ENCODE data around the gene CCDC34. TPM values are rescaled to one million over a fixed set of nuclear protein-coding genes. Genes with fewer than 3 reads are reported as not detected.

Gene CCDC34, protein sequence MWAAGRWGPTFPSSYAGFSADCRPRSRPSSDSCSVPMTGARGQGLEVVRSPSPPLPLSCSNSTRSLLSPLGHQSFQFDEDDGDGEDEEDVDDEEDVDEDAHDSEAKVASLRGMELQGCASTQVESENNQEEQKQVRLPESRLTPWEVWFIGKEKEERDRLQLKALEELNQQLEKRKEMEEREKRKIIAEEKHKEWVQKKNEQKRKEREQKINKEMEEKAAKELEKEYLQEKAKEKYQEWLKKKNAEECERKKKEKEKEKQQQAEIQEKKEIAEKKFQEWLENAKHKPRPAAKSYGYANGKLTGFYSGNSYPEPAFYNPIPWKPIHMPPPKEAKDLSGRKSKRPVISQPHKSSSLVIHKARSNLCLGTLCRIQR
- total RNA-seq (2012; rRNA removed) (2.5 and 3.9 TPM in 2 replicates), polyA plus RNA-seq (2012; rRNA removed) (4.0 and 4.5 TPM in 2 replicates), Bru-seq, nascent RNA (percentile 34 among the genes with signal in this experiment), BruChase-seq, experiment 1, labeled RNA remaining after a 6-hour chase (percentile 39 among the genes with signal in this experiment), BruChase-seq, experiment 2, labeled RNA remaining after a 2-hour chase (percentile 36 among the genes with signal in this experiment)
- 2.5 and 4.9 TPM in 2 replicates for polyA plus RNA-seq (2012; cell fraction: cytosol; rRNA removed)
- 0.98 and 1.0 TPM in 2 replicates for polyA plus RNA-seq (2012; cell fraction: nucleus; rRNA removed; ENCODE audit: low replicate concordance)
- long read RNA-seq, transcript CCDC34-201 (3 exons, 2,109 nt), result major isoform, 9 of 11 reads
- long read RNA-seq, partial matches to known transcripts, result 1 of 11 reads
- long read RNA-seq, other reads (novel, unspliced or antisense), result 0 of 11 reads

DNA sequence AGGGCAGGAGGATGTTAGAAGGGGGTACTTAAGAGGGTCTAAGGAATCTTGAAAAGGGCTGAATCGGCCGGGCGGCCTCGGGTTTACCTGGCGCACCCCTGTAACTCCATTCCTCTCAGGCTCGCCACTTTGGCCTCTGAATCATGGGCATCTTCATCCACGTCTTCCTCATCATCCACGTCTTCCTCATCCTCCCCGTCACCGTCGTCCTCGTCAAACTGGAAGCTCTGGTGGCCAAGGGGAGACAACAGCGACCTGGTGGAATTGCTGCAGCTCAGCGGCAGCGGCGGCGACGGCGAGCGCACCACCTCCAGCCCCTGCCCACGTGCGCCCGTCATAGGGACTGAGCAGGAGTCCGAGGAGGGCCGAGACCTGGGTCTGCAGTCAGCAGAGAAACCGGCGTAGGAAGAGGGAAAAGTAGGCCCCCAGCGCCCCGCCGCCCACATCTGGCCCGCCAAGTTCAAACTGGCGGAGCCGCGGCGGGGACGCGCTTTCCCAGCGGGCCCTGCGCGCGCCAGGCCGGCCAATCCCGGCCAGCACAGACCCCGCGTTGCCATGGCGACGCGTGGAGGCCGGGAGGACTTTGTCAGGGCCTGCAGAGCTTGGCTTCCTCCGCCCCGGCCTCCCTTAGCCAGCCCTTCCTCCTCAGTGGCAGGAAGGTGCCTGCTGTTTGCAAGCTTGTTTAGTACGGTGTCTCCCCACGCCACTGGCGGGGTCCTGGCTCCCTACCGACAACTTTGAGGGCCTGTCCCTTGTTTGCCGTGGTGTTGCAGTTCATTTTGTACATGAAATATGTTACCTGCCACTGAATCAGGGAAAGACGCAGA lies at the start of gene CCDC34:
Gene CCDC34 (minus strand): TSS at position 467 of the 827 bp plus-strand sequence. CDS start 21 bp downstream, at position 446.
- Histone ChIP-seq H4K91ac (ENCODE audit: insufficient read depth, low read depth, low read length) (peak within 1 kb of the TSS; percentile 83), H2AFZ (replicated peaks; ENCODE audit: low read length, poor library complexity) (peak within 1 kb of the TSS; percentile 100), H3K9me3 (ENCODE audit: control insufficient read depth, insufficient read depth, low read length) (no peaks in the 10 kb centered on the region), H2BK15ac (ENCODE audit: low read depth, low read length) (peak within 1 kb of the TSS; percentile 66; the same call in 2 of the 3 replicates), H2BK20ac (ENCODE audit: low read depth, low read length) (peak within 1 kb of the TSS; percentile 60; the same call in 1 of the 2 replicates), H2AK9ac (replicated peaks; ENCODE audit: low read depth, low read length, poor library complexity) (peak within 1 kb of the TSS; percentile 91), H3K27ac (ENCODE audit: insufficient read depth, low read length) (peak within 1 kb of the TSS; percentile 85), H3K4me1 (ENCODE audit: control insufficient read depth, insufficient read depth, low read length) (peaks cover 1% of the 10 kb centered on the region; the same call in 1 of the 2 replicates), H3K79me1 (ENCODE audit: low read depth in 1 of 2, low read length in 2 of 2) (peaks cover 0 to 12% of the 10 kb centered on the region in 2 experiments; a peak in 1 of 4 replicates), H3K14ac (replicated peaks; ENCODE audit: low read depth, low read length) (peak within 1 kb of the TSS; percentile 97), H3K4me3 (ENCODE audit: insufficient read depth, low read depth, low read length) (peak within 1 kb of the TSS; percentile 92), H4K8ac (ENCODE audit: low read depth in 2 of 2, low read length in 2 of 2) (peak within 1 kb of the TSS; percentile 83 to 99), H3K9ac (ENCODE audit: low read depth, low read length) (peak within 1 kb of the TSS; percentile 96), H3K9me1 (ENCODE audit: insufficient read depth, low read length) (0 out of 2 replicates have a peak, but pooled peaks cover 3% of the 10 kb centered on the region), H3K18ac (ENCODE audit: low read depth, low read length) (peak within 1 kb of the TSS; percentile 94), H3K36me3 (ENCODE audit: control insufficient read depth, insufficient read depth, low read length) (0 out of 2 replicates have a peak, but pooled peaks cover under 1% of the 10 kb centered on the region), H3K56ac (ENCODE audit: extremely low read depth, insufficient read depth, low read length) (peak within 1 kb of the TSS; percentile 61), H3K27me3 (ENCODE audit: control insufficient read depth, insufficient read depth, low read length) (no peaks in the 10 kb centered on the region), H2AK5ac (ENCODE audit: low read depth, low read length) (peak within 1 kb of the TSS; percentile 70), H2BK120ac (ENCODE audit: low read depth, low read length) (peak within 1 kb of the TSS; percentile 82), H4K20me1 (ENCODE audit: insufficient read depth, low read length) (no peaks in the 10 kb centered on the region), H3K23ac (ENCODE audit: low read depth, low read length) (peak within 1 kb of the TSS; percentile 90), H3K4me2 (ENCODE audit: low read depth, low read length) (peak within 1 kb of the TSS; percentile 99), H3K4ac (ENCODE audit: low read depth, low read length) (peak within 1 kb of the TSS; percentile 89), H4K5ac (ENCODE audit: low read depth, low read length) (peak within 1 kb of the TSS; percentile 97), H2BK5ac (ENCODE audit: low read depth, low read length, poor library complexity, severe bottlenecking) (peak within 1 kb of the TSS; percentile 82)
- peak; percentile 100 for ATAC-seq (ENCODE audit: low read depth)
- peak; percentile 90 for DNase-seq
- 0% methylated on average over 17 of the region's 57 CpGs; no CpG with 5 or more reads in 1 of the 2 experiments for WGBS, 2 experiments (ENCODE audit: extremely low coverage in 2 of 2, insufficient read length in 1 of 2)
- ChIA-PET CTCF (interaction anchor here (1.0 kb wide), 1 partner anchor 13 kb away, joined by 3 read pairs; no protein-coding TSS in a partner anchor), POLR2A (ENCODE audit: unreplicated experiment) (no interaction called here)
- in situ Hi-C loops (cut with MboI; ENCODE audit: low sequenced_read_pairs) (loop anchor here (5.0 kb wide), 1 partner anchor 104 kb away; no protein-coding TSS in a partner anchor), intact Hi-C loops (cut with micrococcal nuclease) (loop anchor here (5.0 kb wide), 1 partner anchor 109 kb away; the partner anchor contains the start of gene LGR4), dilution Hi-C loops (cut with HindIII; ENCODE audit: low sequenced_read_pairs, unreplicated experiment) (no loop called here)
- BruUV-seq (replicated peaks), result no TSS peak
- TF ChIP-seq CEBPB (IDR thresholded peaks at IDR 0.05; ENCODE audit: low read depth, low read length) (no peak), RAD21 (IDR thresholded peaks at IDR 0.05; ENCODE audit: low read length) (no peak), RCOR1 (IDR thresholded peaks at IDR 0.05; ENCODE audit: insufficient replicate concordance, low read length) (no peak), MAZ (IDR thresholded peaks at IDR 0.05; ENCODE audit: borderline replicate concordance, low read depth, low read length) (peak; percentile 49; the same call in 1 of the 2 replicates), RFX5 (IDR thresholded peaks at IDR 0.05; ENCODE audit: low read depth, low read length) (peak; percentile 81), BHLHE40 (IDR thresholded peaks at IDR 0.05; ENCODE audit: low read depth, low read length) (no peak), CHD1 (IDR thresholded peaks at IDR 0.05; ENCODE audit: low read depth, low read length) (no peak)
- TF ChIP-seq, protein P1, sequence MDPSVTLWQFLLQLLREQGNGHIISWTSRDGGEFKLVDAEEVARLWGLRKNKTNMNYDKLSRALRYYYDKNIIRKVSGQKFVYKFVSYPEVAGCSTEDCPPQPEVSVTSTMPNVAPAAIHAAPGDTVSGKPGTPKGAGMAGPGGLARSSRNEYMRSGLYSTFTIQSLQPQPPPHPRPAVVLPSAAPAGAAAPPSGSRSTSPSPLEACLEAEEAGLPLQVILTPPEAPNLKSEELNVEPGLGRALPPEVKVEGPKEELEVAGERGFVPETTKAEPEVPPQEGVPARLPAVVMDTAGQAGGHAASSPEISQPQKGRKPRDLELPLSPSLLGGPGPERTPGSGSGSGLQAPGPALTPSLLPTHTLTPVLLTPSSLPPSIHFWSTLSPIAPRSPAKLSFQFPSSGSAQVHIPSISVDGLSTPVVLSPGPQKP (IDR thresholded peaks at IDR 0.05; ENCODE audit: borderline replicate concordance, low read depth, low read length), result no peak
- TF ChIP-seq, protein P2, sequence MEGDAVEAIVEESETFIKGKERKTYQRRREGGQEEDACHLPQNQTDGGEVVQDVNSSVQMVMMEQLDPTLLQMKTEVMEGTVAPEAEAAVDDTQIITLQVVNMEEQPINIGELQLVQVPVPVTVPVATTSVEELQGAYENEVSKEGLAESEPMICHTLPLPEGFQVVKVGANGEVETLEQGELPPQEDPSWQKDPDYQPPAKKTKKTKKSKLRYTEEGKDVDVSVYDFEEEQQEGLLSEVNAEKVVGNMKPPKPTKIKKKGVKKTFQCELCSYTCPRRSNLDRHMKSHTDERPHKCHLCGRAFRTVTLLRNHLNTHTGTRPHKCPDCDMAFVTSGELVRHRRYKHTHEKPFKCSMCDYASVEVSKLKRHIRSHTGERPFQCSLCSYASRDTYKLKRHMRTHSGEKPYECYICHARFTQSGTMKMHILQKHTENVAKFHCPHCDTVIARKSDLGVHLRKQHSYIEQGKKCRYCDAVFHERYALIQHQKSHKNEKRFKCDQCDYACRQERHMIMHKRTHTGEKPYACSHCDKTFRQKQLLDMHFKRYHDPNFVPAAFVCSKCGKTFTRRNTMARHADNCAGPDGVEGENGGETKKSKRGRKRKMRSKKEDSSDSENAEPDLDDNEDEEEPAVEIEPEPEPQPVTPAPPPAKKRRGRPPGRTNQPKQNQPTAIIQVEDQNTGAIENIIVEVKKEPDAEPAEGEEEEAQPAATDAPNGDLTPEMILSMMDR (conservative IDR thresholded peaks at IDR 0.05; ENCODE audit: low read depth, low read length), result no peak

Measured in IMR-90 (cell line).